HG03045 (cell line): ENCODE measurements around the gene FRMD4A.
"Not testable (repeated sequence)": the region's sequence is repeated elsewhere in the genome, so short reads cannot be mapped to it uniquely, and the experiment has no call there.

Experiments
- ATAC-seq: cut with Tn5 transposase; IDR thresholded peaks from one replicate; pipeline ENCODE4 v1.9.1; 2021; ENCODE audit warnings: mild to moderate bottlenecking, moderate library complexity; ENCODE audit not compliant: unreplicated experiment

Gene FRMD4A

GRCh38 chr10:14156104-14156503 is 174.6 kb downstream of the FRMD4A start:
- ATAC-seq, result no peak

GRCh38 chr10:14153570-14154055 is 177.1 kb downstream of the FRMD4A start:
- no peak for ATAC-seq

GRCh38 chr10:14151571-14151970 is 179.2 kb downstream of the FRMD4A start:
- ATAC-seq, result no peak

DNA sequence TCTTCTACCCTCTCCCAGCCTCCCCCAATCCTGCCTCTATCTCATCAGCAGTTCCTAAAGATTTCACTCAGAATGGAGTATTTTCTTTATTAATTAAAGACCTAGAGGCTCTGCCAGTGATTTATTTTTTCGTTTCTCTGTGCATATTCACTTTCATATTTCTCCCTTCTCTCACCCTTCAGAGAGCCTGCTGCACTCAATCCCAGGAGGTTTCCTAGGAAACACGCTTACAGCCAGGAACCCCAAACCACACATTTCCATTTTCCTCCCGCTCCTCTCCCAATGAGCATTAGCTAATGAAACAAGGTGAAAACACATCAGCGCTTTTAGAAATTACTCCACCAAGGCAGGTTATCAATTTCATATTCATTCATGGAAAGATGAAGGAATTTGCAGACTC is 180.2 kb downstream of the FRMD4A start:
- no peak for ATAC-seq

- no peak for ATAC-seq
Observed at GRCh38 chr10:14146501-14146900, 184.2 kb downstream of the FRMD4A start.

- ATAC-seq, result no peak
Observed at GRCh38 chr10:14146025-14146424, 184.7 kb downstream of the FRMD4A start.

DNA sequence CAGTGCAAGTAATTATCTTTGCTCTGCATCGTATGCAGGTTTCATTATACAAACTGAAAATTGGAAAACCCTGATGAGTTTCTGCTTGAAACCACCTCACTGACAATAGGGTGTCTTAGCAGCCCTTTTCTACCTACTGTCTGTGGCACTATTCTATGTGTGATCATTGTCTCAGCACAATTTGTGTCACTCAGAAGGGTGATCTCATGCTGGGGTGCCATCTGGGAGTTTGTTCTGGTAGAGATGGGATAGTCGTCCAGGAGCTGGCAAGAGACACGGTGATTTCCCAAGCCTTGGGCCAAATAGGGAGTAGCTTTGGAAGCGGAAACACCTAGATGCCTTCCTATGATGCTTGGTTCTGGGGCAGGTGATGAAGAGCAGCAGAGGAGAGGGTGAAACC is 186.3 kb downstream of the FRMD4A start:
- no peak for ATAC-seq

DNA sequence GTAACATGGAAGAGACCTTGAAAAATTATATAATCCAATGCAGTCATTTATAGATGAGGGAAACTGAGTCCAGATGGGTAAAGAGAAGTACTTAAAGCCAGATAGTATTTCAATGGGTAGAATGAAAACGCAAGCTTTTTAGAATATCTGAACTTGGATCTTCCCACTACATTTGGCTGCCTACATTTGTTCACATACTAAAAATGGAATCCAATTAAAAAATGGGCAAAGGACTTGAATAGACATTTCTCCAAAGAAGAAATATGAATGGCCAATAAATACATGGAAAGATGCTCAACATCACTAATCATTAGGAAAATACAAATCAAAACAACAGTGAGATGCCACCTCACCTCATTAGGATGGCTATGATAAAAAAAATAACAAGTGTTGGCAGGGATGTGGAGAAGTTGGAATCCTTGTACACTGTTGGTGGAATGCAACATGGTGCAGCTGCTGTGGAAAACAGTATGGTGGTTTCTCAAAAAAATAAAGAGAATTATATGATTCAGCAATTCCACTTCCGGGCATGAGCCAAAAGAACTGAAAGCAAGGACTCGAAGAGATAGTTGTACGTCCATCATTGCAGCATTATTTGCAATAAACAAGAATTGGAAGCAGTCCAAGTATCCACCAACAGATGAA is 188.0 kb downstream of the FRMD4A start:
- no peak for ATAC-seq

DNA sequence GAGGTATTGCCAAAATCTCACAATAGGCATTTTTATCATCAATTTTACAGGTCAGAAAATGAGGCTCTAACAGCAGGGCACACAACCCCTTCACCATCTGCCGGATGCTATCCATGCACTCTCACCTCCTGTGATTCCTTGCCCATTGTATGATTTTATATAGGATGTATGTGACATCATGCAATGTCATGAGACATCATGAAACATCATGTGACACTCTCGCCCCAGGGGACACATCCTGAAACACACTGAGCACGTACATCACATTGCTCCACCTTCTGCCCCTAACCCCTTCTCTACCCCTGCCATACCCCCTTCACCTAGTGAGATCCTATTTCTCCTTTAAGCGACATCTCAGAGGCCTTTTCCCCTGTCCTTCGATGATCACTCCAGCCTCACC is 189.4 kb downstream of the FRMD4A start:
- no peak for ATAC-seq

DNA sequence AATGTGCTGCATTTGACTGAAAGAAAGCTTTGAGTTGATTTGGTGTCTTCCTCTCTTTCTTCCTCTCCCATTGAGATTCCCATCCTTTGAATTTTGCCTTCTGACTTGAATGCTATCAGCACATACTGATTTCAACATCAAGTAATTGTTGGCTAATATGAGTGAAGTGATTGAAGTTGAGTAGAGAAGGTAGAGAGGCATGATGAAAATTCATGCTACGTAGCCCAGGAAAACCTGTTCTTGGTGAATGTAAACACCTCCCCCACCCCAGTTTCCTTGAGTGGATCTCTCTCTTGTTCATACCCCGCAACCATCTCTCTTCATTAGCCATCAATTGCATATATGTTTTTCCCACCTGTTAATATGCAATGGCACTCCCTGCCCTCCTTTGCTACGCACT is 193.3 kb downstream of the FRMD4A start:
- ATAC-seq, result no peak

DNA sequence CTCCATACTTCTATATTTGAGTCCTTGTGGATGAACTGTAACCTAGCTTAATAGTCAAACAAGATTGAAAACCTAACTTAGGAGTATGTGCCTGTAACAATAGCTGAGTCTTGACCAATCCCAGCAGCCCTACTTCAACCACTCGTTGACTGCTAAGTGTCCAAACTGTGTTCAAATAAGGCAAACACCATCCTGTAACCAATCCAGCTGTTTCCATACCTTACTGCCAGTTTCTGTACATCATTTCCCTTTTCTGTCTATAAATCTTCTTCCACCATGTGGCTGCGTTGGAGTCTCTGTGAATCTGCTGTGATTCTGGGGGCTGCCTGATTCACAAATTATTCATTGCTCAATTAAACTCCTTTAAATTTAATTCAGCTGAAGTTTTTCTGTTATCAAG is 195.5 kb downstream of the FRMD4A start:
- not testable (repeated sequence) for ATAC-seq

GRCh38 chr10:14134275-14134674 is 196.4 kb downstream of the FRMD4A start:
- no peak for ATAC-seq

DNA sequence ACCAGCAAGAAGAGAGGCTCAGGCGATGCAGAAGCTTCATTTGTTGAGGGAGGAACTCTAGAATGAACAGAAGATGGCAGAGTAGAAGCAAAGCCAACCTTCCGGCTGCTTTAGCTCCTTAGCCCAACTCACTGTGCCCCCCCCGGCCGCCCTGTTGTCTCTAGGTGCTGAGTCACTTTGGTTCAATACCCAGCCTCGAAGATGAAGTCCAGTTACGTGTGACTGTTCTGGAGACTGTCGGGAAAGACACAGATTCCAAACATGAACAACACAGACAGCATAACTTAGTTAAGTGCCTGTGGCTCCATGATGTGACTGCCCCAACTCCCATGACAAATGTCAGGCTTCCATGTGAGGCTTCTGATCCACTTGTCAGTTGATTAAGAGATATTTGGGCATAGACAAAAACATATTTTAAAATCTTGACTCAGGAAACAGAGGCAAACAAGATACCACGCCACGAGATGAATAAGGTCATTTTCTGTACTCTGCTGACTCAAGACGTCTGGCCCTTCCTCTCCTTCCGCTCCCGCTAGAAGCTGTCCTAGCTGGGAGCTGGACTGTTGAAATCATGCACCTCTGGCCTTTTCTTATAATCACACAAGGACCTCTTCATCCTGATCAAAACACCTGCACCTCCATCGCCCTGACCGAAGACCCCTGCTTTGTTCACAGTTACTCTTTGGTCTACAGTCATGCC is 199.3 kb downstream of the FRMD4A start:
- ATAC-seq, result no peak

GRCh38 chr10:14129770-14130169 is 201.0 kb downstream of the FRMD4A start:
- ATAC-seq, result no peak

- ATAC-seq, result no peak
Observed at GRCh38 chr10:14128519-14128918, 202.2 kb downstream of the FRMD4A start.

GRCh38 chr10:14126697-14127440 is 203.9 kb downstream of the FRMD4A start:
- ATAC-seq, result no peak

GRCh38 chr10:14125564-14125963 is 205.2 kb downstream of the FRMD4A start:
- no peak for ATAC-seq

DNA sequence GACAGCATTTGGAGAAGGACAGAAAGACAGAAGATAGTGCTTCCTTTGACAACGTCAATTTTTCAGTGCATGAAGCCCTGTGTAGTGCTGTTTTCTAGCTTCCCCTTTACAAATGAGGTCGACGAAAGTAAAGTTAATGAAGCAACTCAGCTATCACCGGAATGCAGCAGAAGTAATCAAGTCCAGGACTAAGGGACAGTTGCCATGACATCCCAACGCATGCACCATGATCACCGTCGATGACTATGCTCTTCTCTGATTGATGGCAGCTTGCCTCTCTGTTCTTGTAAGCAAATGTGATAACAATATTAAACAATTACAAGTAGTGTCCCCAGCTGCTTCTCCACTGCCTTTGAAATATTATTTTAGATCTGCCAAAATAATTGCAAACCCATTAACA is 205.8 kb downstream of the FRMD4A start:
- ATAC-seq, result no peak

DNA sequence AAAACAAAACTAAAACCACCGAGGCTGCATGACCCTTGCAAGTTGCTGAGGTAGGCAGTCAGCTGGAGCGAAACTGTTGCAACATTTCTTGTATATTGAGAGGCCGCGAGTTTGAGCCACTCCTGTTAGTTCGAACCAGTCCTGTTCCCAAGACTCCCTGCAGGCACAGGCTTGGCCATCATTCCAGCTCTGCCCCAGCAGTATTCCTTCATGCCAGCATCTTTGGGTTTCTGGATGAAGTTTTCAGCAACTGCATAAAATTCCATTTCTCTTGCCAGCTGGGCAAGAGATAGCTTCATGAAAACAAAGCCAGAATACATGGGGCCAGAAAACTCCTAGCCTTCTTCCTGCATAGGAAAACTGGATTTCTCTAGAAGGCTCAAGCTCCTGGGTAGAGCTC is 207.6 kb downstream of the FRMD4A start:
- no peak for ATAC-seq

DNA sequence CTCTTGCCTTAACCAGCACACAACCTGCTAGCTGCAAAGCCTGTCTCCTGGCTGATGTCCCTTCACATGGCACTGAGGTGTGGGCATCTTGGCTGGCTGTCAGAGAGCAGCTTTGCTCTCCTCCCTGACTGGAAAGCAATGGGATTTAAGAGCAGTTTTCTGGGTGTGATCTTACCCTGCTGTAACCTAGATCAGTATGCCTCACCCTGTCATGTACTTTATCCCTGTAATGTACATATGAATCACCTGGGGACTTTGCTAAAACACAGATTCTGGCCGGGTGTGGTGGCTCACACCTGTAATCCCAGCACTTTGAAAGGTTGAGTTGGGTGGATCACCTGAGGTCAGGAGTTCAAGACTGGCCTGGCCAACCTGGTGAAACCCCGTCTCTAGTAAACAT is 209.9 kb downstream of the FRMD4A start:
- ATAC-seq, result no peak

GRCh38 chr10:14118953-14119352 is 211.8 kb downstream of the FRMD4A start:
- no peak for ATAC-seq

GRCh38 chr10:14116837-14117236 is 213.9 kb downstream of the FRMD4A start:
- no peak for ATAC-seq
